OCI-LY1 (cell line): ENCODE data around the gene ZFYVE1.

ENCODE experiments used
- H2AFZ ChIP-seq: fragments of 200-600 bp; sonication (generic), shearing (Covaris generic); 2 replicates; pipeline ENCODE4 v1.6.0; 2014; ENCODE audit warnings: antibody characterized with exemption, mild to moderate bottlenecking, low read length
- H3F3A ChIP-seq: fragments of 200-600 bp; sonication (generic), shearing (Covaris generic); 2 replicates; pipeline ENCODE4 v1.6.0; 2014; ENCODE audit warnings: mild to moderate bottlenecking, antibody characterized with exemption, low read length, moderate library complexity; ENCODE audit not compliant: insufficient read depth
- H3K27ac ChIP-seq: fragments of 200-600 bp; sonication (generic); 2 replicates; pipeline ENCODE4 v1.5.1; 2014; ENCODE audit warnings: low read length, mixed run types, mild to moderate bottlenecking, low read depth; ENCODE audit not compliant: poor library complexity, severe bottlenecking
- H3K27me3 ChIP-seq: fragments of 200-600 bp; sonication (generic); 2 replicates; pipeline ENCODE4 v1.6.0; 2014; ENCODE audit warnings: antibody characterized with exemption, mild to moderate bottlenecking, low read length, moderate library complexity; ENCODE audit not compliant: insufficient read depth
- H3K36me3 ChIP-seq: fragments of 200-600 bp; sonication (generic); 2 replicates; pipeline ENCODE4 v1.6.1; 2014; ENCODE audit warnings: mild to moderate bottlenecking, antibody characterized with exemption, low read length, moderate library complexity, mixed read lengths; ENCODE audit not compliant: insufficient read depth
- H3K4me1 ChIP-seq: fragments of 200-600 bp; sonication (generic); 2 replicates; pipeline ENCODE4 v1.5.1; 2014; ENCODE audit warnings: mild to moderate bottlenecking, low read length, moderate library complexity; ENCODE audit not compliant: insufficient read depth, severe bottlenecking
- H3K4me2 ChIP-seq: fragments of 200-600 bp; sonication (generic), shearing (Covaris generic); 2 replicates; pipeline ENCODE4 v1.6.1; 2014; ENCODE audit warnings: low read length
- H3K4me3 ChIP-seq: fragments of 200-600 bp; sonication (generic); 2 replicates; pipeline ENCODE4 v1.5.1; 2014; ENCODE audit warnings: low read length, low read depth, mild to moderate bottlenecking, mixed read lengths; ENCODE audit not compliant: poor library complexity, severe bottlenecking
- H3K79me2 ChIP-seq: fragments of 200-600 bp; shearing (Covaris generic); 2 replicates; pipeline ENCODE4 v1.6.1; 2016; ENCODE audit warnings: mixed run types, low read length, mixed read lengths; ENCODE audit not compliant: insufficient read depth
- H3K9ac ChIP-seq: fragments of 200-600 bp; sonication (generic), shearing (Covaris generic); 2 replicates; pipeline ENCODE4 v1.6.1; 2014; ENCODE audit warnings: mild to moderate bottlenecking, low read length, mixed read lengths
- H3K9me2 ChIP-seq: fragments of 200-600 bp; sonication (generic), shearing (Covaris generic); 2 replicates; pipeline ENCODE4 v1.6.1; 2014; ENCODE audit warnings: low read depth, mild to moderate bottlenecking, low read length, mixed read lengths
- H3K9me3 ChIP-seq: fragments of 200-600 bp; shearing (Covaris generic); 2 replicates; pipeline ENCODE4 v1.6.1; 2014; ENCODE audit warnings: low read length, mixed read lengths
- H4K20me1 ChIP-seq: fragments of 200-600 bp; sonication (generic), shearing (Covaris generic); 2 replicates; pipeline ENCODE4 v1.6.0; 2016; ENCODE audit warnings: mild to moderate bottlenecking, low read length; ENCODE audit not compliant: insufficient read depth
- CTCF ChIP-seq: fragments of 200-600 bp; sonication (generic), shearing (Covaris generic); IDR thresholded peaks from 2 replicates; pipeline ENCODE4 v1.5.1; 2017; ENCODE audit warnings: mild to moderate bottlenecking, antibody characterized with exemption, low read length, moderate library complexity, mixed read lengths
- EZH2 ChIP-seq: fragments of 200-600 bp; sonication (generic), shearing (Covaris generic); IDR thresholded peaks from 2 replicates; pipeline ENCODE4 v1.8.0; 2017; ENCODE audit warnings: borderline replicate concordance, mixed run types, mild to moderate bottlenecking, antibody characterized with exemption, low read length, moderate library complexity, mixed read lengths

Gene ZFYVE1

GRCh38 chr14:72970824-72971434, 56.0 kb downstream of the ZFYVE1 start:
- Histone ChIP-seq H3K9me3 (no peaks in the 10 kb centered on the region), H3K4me2 (no peak overlapping the region), H3K9me2 (no peaks in the 10 kb centered on the region), H3K4me1 (no peaks in the 10 kb centered on the region), H3K79me2 (no peaks in the 10 kb centered on the region), H3K27me3 (no peaks in the 10 kb centered on the region), H2AFZ (no peak overlapping the region), H3K4me3 (no peak overlapping the region), H3K36me3 (peaks cover 46% of the 10 kb centered on the region), H4K20me1 (no peaks in the 10 kb centered on the region), H3F3A (no peaks in the 10 kb centered on the region), H3K27ac (no peak overlapping the region), H3K9ac (no peak overlapping the region)
- TF ChIP-seq EZH2 (no peak), CTCF (no peak)

- no peaks in the 10 kb centered on the region for H3K79me2 ChIP-seq
- H3K9me2 ChIP-seq = no peaks in the 10 kb centered on the region
- H3K27ac ChIP-seq = no peak overlapping the region
- no peaks in the 10 kb centered on the region for H4K20me1 ChIP-seq
- no peak overlapping the region for H2AFZ ChIP-seq
- no peaks in the 10 kb centered on the region for H3K4me1 ChIP-seq
- TF ChIP-seq CTCF = no peak
- no peak for TF ChIP-seq EZH2
- H3K4me2 ChIP-seq = no peak overlapping the region
- H3K27me3 ChIP-seq = no peaks in the 10 kb centered on the region
- no peaks in the 10 kb centered on the region for H3F3A ChIP-seq
- no peak overlapping the region for H3K9ac ChIP-seq
- peaks cover 41% of the 10 kb centered on the region for H3K36me3 ChIP-seq
- no peak overlapping the region for H3K4me3 ChIP-seq
- no peaks in the 10 kb centered on the region for H3K9me3 ChIP-seq
These were observed 56.8 kb downstream of the ZFYVE1 start for GRCh38 chr14:72970058-72970630.

DNA sequence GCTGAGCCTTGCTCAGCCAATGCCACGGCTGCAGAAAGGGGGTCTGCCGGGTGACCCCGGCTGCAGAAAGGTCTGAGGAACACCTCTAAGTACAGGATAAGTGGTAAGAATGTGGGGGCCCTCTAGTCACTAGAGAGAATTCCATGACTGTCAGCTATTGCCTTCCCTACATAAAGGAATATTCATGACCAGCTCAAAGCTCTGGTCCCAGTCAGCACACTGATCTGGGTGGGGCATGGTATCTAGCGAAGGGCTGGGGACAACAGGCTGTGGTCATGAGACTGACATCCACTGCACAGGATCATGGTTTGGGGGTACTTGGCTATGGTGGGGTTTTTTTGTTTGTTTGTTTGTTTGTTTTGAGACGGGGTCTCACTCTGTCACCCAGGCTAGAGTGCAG, 58.6 kb downstream of the ZFYVE1 start:
- Histone ChIP-seq H3K79me2 (no peaks in the 10 kb centered on the region), H3K4me3 (no peak overlapping the region), H4K20me1 (no peaks in the 10 kb centered on the region), H2AFZ (no peak overlapping the region), H3K9ac (no peak overlapping the region), H3K4me2 (no peak overlapping the region), H3K27ac (no peak overlapping the region), H3K9me2 (no peaks in the 10 kb centered on the region), H3F3A (no peaks in the 10 kb centered on the region), H3K36me3 (peaks cover 24% of the 10 kb centered on the region), H3K9me3 (no peaks in the 10 kb centered on the region), H3K4me1 (no peaks in the 10 kb centered on the region), H3K27me3 (no peaks in the 10 kb centered on the region)
- TF ChIP-seq CTCF (no peak), EZH2 (no peak)
